Liver (tissue), 9 donors: Measurements from ENCODE around the gene CROCC2. TPM values are rescaled to one million over a fixed set of nuclear protein-coding genes. Genes with fewer than 3 reads are reported as not detected.

Source experiments
- DNase-seq: peaks from one replicate; pipeline ENCODE4 v3.0.0-alpha.2; 2017; ENCODE audit warnings: low spot score
- H3K27ac ChIP-seq, 2 donors: one replicate each; pipeline ENCODE4 v1.7.0; 2013; ENCODE audit warnings: inconsistent platforms in 2 of 2, low read length in 2 of 2, control low read depth in 1 of 2, low read depth in 1 of 2, mild to moderate bottlenecking in 1 of 2
- H3K27me3 ChIP-seq, 4 donors: one replicate each; pipeline versions ENCODE4 v1.6.1 to v1.7.0; 2013; ENCODE audit warnings: low read length in 3 of 4, inconsistent platforms in 1 of 4, mild to moderate bottlenecking in 1 of 4, moderate library complexity in 1 of 4; ENCODE audit not compliant: control insufficient read depth in 4 of 4, insufficient read depth in 4 of 4
- H3K36me3 ChIP-seq, 4 donors: one replicate each; pipeline versions ENCODE4 v1.6.1 to v1.7.0; 2013; ENCODE audit warnings: low read length in 3 of 4, mild to moderate bottlenecking in 3 of 4, low read depth in 1 of 4, moderate library complexity in 1 of 4; ENCODE audit not compliant: control insufficient read depth in 4 of 4, insufficient read depth in 3 of 4
- H3K4me1 ChIP-seq, 4 donors: one replicate each; pipeline versions ENCODE4 v1.6.1 to v1.7.0; 2013; ENCODE audit warnings: low read length in 3 of 4, mild to moderate bottlenecking in 3 of 4, moderate library complexity in 1 of 4; ENCODE audit not compliant: control insufficient read depth in 4 of 4, insufficient read depth in 4 of 4
- H3K4me3 ChIP-seq, 3 donors: one replicate each; pipeline versions ENCODE4 v1.6.1 to v1.7.0; 2013; ENCODE audit warnings: low read length in 3 of 3, control low read depth in 1 of 3, low read depth in 1 of 3, mild to moderate bottlenecking in 1 of 3
- H3K9ac ChIP-seq, 2 donors: one replicate each; pipeline ENCODE4 v1.7.0; 2013; ENCODE audit warnings: low read length in 2 of 2, mild to moderate bottlenecking in 2 of 2, moderate library complexity in 2 of 2, control low read depth in 1 of 2, low read depth in 1 of 2
- H3K9me3 ChIP-seq, 4 donors: one replicate each; pipeline versions ENCODE4 v1.6.1 to v1.7.0; 2013; ENCODE audit warnings: low read length in 3 of 4; ENCODE audit not compliant: control insufficient read depth in 4 of 4
- EGR1 ChIP-seq, 2 donors: IDR thresholded peaks; 2 replicates each; pipeline ENCODE4 v1.6.1; 2016 to 2018; ENCODE audit warnings: antibody characterized with exemption in 2 of 2, low read depth in 2 of 2
- FOXA1 ChIP-seq: IDR thresholded peaks from 2 replicates; pipeline ENCODE4 v1.6.1; 2016; ENCODE audit warnings: antibody characterized with exemption
- FOXA2 ChIP-seq: IDR thresholded peaks from 2 replicates; pipeline ENCODE4 v1.6.1; 2016; ENCODE audit warnings: antibody characterized with exemption
- GABPA ChIP-seq, 2 donors: IDR thresholded peaks in 1 of 2; conservative IDR thresholded peaks in 1 of 2; 2 replicates each; pipeline ENCODE4 v1.6.1; 2016; ENCODE audit warnings: antibody characterized with exemption in 2 of 2, mild to moderate bottlenecking in 1 of 2, moderate library complexity in 1 of 2
- HNF4A ChIP-seq, 2 donors: conservative IDR thresholded peaks; 2 replicates each; pipeline ENCODE4 v1.6.1; 2016; ENCODE audit warnings: antibody characterized with exemption in 2 of 2, mild to moderate bottlenecking in 2 of 2
- HNF4G ChIP-seq: IDR thresholded peaks from 2 replicates; pipeline ENCODE4 v1.6.1; 2016; ENCODE audit warnings: antibody characterized with exemption
- JUND ChIP-seq, 2 donors: IDR thresholded peaks; 2 replicates each; pipeline ENCODE4 v1.6.1; 2016; ENCODE audit warnings: antibody characterized with exemption in 2 of 2
- NR2F2 ChIP-seq: IDR thresholded peaks from 2 replicates; pipeline ENCODE4 v1.6.1; 2016; ENCODE audit warnings: antibody characterized with exemption
- RAD21 ChIP-seq, 2 donors: IDR thresholded peaks; 2 replicates each; pipeline ENCODE4 v1.6.1; 2016; ENCODE audit warnings: antibody characterized with exemption in 2 of 2, mild to moderate bottlenecking in 2 of 2
- RXRA ChIP-seq, 2 donors: IDR thresholded peaks; 2 replicates each; pipeline ENCODE4 v1.6.1; 2017 to 2018; ENCODE audit warnings: antibody characterized with exemption in 2 of 2, mild to moderate bottlenecking in 1 of 2
- SP1 ChIP-seq: IDR thresholded peaks from 2 replicates; pipeline ENCODE4 v1.6.1; 2018; ENCODE audit warnings: antibody characterized with exemption, mild to moderate bottlenecking
- TAF1 ChIP-seq: conservative IDR thresholded peaks from 2 replicates; pipeline ENCODE4 v1.6.1; 2016; ENCODE audit warnings: antibody characterized with exemption, mild to moderate bottlenecking
- YY1 ChIP-seq: IDR thresholded peaks from 2 replicates; pipeline ENCODE4 v1.6.1; 2016; ENCODE audit warnings: antibody characterized with exemption, mild to moderate bottlenecking
- WGBS: extraction: QIAGEN DNeasy Blood & Tissue Kit; methylation state at CpG from one replicate; pipeline ENCODE4 v1.1.7; 2013; 5-methylcytosine and 5-hydroxymethylcytosine counted together
- polyA plus RNA-seq, 2 donors: library from polyadenylated mRNA; stranded (reverse) in 1 of 2; unstranded in 1 of 2; fragments of 200-250 nt in 1 of 2; fragments of >200 nt in 1 of 2; fragmentation: Nextera tagmentation in 1 of 2; extraction: Ambion mirVana in 1 of 2; gene quantifications; one replicate each; pipeline versions ENCODE4 v1.2.1 to v1.2.3, GENCODE V29; 2013 to 2015
- total RNA-seq, 2 donors: library from RNA; depleted of rRNA; stranded (reverse); fragments of >200 nt; gene quantifications; one replicate each; pipeline ENCODE4 v1.2.3, GENCODE V29; 2014
- TF ChIP-seq, protein P1 (sequence below): IDR thresholded peaks from 2 replicates; pipeline ENCODE4 v1.6.1; 2016; ENCODE audit warnings: antibody characterized with exemption, mild to moderate bottlenecking
- TF ChIP-seq, protein P2 (sequence below): IDR thresholded peaks from 2 replicates; pipeline ENCODE4 v1.6.1; 2016; ENCODE audit warnings: antibody characterized with exemption
- TF ChIP-seq, protein P3 (sequence below): fragments of 150-350 bp; IDR thresholded peaks from 2 replicates; pipeline ENCODE4 v1.5.1; 2017; ENCODE audit warnings: improper control_type of control experiment, low read depth, low read length; ENCODE audit not compliant: missing input control
- TF ChIP-seq, protein P4 (sequence below): IDR thresholded peaks from 2 replicates; pipeline ENCODE4 v1.6.1; 2016; ENCODE audit warnings: antibody characterized with exemption
- TF ChIP-seq, protein P5 (sequence below): IDR thresholded peaks from 2 replicates; pipeline ENCODE4 v1.6.1; 2016; ENCODE audit warnings: antibody characterized with exemption
- donor health status: healthy.
- donor health status: healthy.
- donor health status: healthy.
- donor health status: healthy.
- donor health status: healthy.

Gene CROCC2
- total and polyA plus RNA-seq, 4 donors: under 0.01 to 0.13 (median 0.05) TPM

DNA sequence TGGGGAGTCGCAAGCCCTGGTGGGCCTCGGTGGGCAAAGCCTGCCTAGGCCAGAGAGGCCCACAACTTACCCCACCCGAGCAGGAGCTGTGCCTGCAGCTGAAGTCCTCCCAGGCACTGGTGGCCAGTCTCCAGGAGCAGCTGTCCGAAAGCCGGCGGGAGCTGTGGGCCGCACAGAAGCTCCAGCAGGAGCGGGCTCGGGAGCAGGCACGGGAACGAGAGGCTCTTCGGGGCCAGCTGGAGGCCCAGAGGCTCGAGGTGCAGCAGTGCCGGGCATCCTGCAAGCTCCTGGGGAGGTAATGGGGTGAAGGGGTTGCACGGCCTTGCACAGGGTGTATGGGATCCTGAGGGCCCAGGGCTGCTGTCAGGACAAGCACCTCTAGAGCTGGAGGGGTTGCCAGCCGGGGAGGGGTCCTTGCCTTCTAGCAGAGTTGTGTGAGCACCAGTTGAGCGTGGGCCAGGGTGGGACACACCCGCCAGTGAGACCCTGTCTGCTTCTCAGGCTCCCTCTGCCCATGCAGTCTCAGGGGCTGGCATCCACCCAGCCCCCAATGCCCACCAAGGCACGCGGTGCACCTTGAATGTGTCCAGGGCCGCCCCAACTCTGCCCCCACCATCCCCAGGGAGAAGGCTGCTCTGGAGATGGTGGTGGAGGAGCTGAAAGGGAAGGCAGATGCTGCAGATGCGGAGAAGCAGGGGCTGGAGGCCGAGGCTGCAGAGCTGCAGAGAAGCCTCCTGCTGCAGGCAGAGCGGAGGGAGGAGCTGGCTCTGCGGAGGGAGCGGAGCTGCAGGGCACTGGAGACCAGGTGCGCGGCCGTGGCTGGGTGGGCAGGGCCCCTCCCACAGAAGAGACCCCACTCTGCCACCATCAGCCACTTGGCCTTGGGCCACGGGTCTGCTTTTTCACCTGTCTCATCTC lies 27.2 kb downstream of the CROCC2 start:
- peak; percentile 25 for DNase-seq
- no peak for TF ChIP-seq JUND (IDR thresholded peaks at IDR 0.05)
- TF ChIP-seq FOXA2: no peak
- no peak for TF ChIP-seq FOXA1
- TF ChIP-seq, protein P1, sequence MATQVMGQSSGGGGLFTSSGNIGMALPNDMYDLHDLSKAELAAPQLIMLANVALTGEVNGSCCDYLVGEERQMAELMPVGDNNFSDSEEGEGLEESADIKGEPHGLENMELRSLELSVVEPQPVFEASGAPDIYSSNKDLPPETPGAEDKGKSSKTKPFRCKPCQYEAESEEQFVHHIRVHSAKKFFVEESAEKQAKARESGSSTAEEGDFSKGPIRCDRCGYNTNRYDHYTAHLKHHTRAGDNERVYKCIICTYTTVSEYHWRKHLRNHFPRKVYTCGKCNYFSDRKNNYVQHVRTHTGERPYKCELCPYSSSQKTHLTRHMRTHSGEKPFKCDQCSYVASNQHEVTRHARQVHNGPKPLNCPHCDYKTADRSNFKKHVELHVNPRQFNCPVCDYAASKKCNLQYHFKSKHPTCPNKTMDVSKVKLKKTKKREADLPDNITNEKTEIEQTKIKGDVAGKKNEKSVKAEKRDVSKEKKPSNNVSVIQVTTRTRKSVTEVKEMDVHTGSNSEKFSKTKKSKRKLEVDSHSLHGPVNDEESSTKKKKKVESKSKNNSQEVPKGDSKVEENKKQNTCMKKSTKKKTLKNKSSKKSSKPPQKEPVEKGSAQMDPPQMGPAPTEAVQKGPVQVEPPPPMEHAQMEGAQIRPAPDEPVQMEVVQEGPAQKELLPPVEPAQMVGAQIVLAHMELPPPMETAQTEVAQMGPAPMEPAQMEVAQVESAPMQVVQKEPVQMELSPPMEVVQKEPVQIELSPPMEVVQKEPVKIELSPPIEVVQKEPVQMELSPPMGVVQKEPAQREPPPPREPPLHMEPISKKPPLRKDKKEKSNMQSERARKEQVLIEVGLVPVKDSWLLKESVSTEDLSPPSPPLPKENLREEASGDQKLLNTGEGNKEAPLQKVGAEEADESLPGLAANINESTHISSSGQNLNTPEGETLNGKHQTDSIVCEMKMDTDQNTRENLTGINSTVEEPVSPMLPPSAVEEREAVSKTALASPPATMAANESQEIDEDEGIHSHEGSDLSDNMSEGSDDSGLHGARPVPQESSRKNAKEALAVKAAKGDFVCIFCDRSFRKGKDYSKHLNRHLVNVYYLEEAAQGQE: no peak
- TF ChIP-seq NR2F2: no peak
- no peak for TF ChIP-seq SP1
- TF ChIP-seq HNF4A (conservative IDR thresholded peaks at IDR 0.05): no peak
- TF ChIP-seq, protein P2, sequence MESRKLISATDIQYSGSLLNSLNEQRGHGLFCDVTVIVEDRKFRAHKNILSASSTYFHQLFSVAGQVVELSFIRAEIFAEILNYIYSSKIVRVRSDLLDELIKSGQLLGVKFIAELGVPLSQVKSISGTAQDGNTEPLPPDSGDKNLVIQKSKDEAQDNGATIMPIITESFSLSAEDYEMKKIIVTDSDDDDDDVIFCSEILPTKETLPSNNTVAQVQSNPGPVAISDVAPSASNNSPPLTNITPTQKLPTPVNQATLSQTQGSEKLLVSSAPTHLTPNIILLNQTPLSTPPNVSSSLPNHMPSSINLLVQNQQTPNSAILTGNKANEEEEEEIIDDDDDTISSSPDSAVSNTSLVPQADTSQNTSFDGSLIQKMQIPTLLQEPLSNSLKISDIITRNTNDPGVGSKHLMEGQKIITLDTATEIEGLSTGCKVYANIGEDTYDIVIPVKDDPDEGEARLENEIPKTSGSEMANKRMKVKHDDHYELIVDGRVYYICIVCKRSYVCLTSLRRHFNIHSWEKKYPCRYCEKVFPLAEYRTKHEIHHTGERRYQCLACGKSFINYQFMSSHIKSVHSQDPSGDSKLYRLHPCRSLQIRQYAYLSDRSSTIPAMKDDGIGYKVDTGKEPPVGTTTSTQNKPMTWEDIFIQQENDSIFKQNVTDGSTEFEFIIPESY: no peak
- TF ChIP-seq RAD21 (IDR thresholded peaks at IDR 0.05): no peak
- no peak for TF ChIP-seq EGR1 (IDR thresholded peaks at IDR 0.05; ENCODE audit: low read depth in 2 of 2)
- no peak for TF ChIP-seq TAF1
- no peak for TF ChIP-seq RXRA (IDR thresholded peaks at IDR 0.05)
- TF ChIP-seq, protein P3, sequence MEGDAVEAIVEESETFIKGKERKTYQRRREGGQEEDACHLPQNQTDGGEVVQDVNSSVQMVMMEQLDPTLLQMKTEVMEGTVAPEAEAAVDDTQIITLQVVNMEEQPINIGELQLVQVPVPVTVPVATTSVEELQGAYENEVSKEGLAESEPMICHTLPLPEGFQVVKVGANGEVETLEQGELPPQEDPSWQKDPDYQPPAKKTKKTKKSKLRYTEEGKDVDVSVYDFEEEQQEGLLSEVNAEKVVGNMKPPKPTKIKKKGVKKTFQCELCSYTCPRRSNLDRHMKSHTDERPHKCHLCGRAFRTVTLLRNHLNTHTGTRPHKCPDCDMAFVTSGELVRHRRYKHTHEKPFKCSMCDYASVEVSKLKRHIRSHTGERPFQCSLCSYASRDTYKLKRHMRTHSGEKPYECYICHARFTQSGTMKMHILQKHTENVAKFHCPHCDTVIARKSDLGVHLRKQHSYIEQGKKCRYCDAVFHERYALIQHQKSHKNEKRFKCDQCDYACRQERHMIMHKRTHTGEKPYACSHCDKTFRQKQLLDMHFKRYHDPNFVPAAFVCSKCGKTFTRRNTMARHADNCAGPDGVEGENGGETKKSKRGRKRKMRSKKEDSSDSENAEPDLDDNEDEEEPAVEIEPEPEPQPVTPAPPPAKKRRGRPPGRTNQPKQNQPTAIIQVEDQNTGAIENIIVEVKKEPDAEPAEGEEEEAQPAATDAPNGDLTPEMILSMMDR: no peak
- TF ChIP-seq, protein P4, sequence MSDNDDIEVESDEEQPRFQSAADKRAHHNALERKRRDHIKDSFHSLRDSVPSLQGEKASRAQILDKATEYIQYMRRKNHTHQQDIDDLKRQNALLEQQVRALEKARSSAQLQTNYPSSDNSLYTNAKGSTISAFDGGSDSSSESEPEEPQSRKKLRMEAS: no peak
- TF ChIP-seq, protein P5, sequence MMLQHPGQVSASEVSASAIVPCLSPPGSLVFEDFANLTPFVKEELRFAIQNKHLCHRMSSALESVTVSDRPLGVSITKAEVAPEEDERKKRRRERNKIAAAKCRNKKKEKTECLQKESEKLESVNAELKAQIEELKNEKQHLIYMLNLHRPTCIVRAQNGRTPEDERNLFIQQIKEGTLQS: no peak
- TF ChIP-seq GABPA (IDR thresholded peaks at IDR 0.05 in 1 of 2, conservative IDR thresholded peaks at IDR 0.05 in 1 of 2): no peak
- no peak for TF ChIP-seq HNF4G
- no peak for TF ChIP-seq YY1

More for the DNA sequence above, 27.2 kb downstream of the CROCC2 start:
- no peaks in the 10 kb centered on the region for H3K4me1 ChIP-seq
- no peaks in the 10 kb centered on the region for H3K36me3 ChIP-seq
- H3K27ac ChIP-seq: no peak overlapping the region
- no peak overlapping the region for H3K9ac ChIP-seq
- no peak overlapping the region for H3K4me3 ChIP-seq
- 92% methylated on average over 30 of the region's 30 CpGs for WGBS
- peaks cover 0 to 4% (median 0%) of the 10 kb centered on the region in 4 donors for H3K9me3 ChIP-seq
- no peaks in the 10 kb centered on the region for H3K27me3 ChIP-seq
